ENCODE data around the gene PTBP3. TPM values are rescaled to one million over a fixed set of nuclear protein-coding genes. Genes with fewer than 3 reads are reported as not detected.

PTBP3 gene
- 94.0 TPM for total RNA-seq (ENCODE audit: unreplicated experiment)
- long read RNA-seq, full-length matches to known transcripts: 4 of 8 reads
- long read RNA-seq, partial matches to known transcripts: 0 of 8 reads
- long read RNA-seq, other reads (novel, unspliced or antisense): 4 of 8 reads

- Mint-ChIP-seq H3K36me3 (ENCODE audit: low read depth, unreplicated experiment) (peaks cover 5% of the 10 kb centered on the region), H3K27ac (ENCODE audit: unreplicated experiment) (peak within 1 kb of the TSS; percentile 97), H3K4me1 (ENCODE audit: unreplicated experiment) (peaks cover 27% of the 10 kb centered on the region), H3K4me3 (ENCODE audit: unreplicated experiment) (peak within 1 kb of the TSS; percentile 99), H3K27me3 (ENCODE audit: unreplicated experiment) (peaks cover 12% of the 10 kb centered on the region), H3K9me3 (ENCODE audit: unreplicated experiment) (no peaks in the 10 kb centered on the region)
- peak; percentile 78 for DNase-seq (ENCODE audit: low spot score)
- TF ChIP-seq CTCF (IDR thresholded peaks at IDR 0.05; ENCODE audit: unreplicated experiment): no peak
Measured at GRCh38 chr9:112332977-112333638, at the start of gene PTBP3. Gene PTBP3 (minus strand): TSS chr9:112333619. CDS start chr9:112297865, 35,754 bp downstream.

- H3K4me1 Mint-ChIP-seq (ENCODE audit: unreplicated experiment): peaks cover 23% of the 10 kb centered on the region
- H3K27me3 Mint-ChIP-seq (ENCODE audit: unreplicated experiment): peaks cover 2% of the 10 kb centered on the region
- DNase-seq (ENCODE audit: low spot score): no peak
- no peak for TF ChIP-seq CTCF (IDR thresholded peaks at IDR 0.05; ENCODE audit: unreplicated experiment)
- no peak overlapping the region for H3K27ac Mint-ChIP-seq (ENCODE audit: unreplicated experiment)
- no peak overlapping the region for H3K4me3 Mint-ChIP-seq (ENCODE audit: unreplicated experiment)
- H3K9me3 Mint-ChIP-seq (ENCODE audit: unreplicated experiment): no peaks in the 10 kb centered on the region
- peaks cover 4% of the 10 kb centered on the region for H3K36me3 Mint-ChIP-seq (ENCODE audit: low read depth, unreplicated experiment)
Measured at GRCh38 chr9:112382501-112383364, 49.3 kb upstream of the PTBP3 start.

GRCh38 chr9:112382066-112382465 lies 48.6 kb upstream of the PTBP3 start:
- no peak for DNase-seq (ENCODE audit: low spot score)
- Mint-ChIP-seq H3K4me1 (ENCODE audit: unreplicated experiment) (peaks cover 26% of the 10 kb centered on the region), H3K27ac (ENCODE audit: unreplicated experiment) (no peak overlapping the region), H3K9me3 (ENCODE audit: unreplicated experiment) (no peaks in the 10 kb centered on the region), H3K36me3 (ENCODE audit: low read depth, unreplicated experiment) (peaks cover 4% of the 10 kb centered on the region), H3K4me3 (ENCODE audit: unreplicated experiment) (no peak overlapping the region), H3K27me3 (ENCODE audit: unreplicated experiment) (peaks cover 2% of the 10 kb centered on the region)
- TF ChIP-seq CTCF (IDR thresholded peaks at IDR 0.05; ENCODE audit: unreplicated experiment): no peak

- Mint-ChIP-seq H3K27ac (ENCODE audit: unreplicated experiment) (peak overlapping the region; percentile 53), H3K4me1 (ENCODE audit: unreplicated experiment) (peaks cover 26% of the 10 kb centered on the region)
Measured at GRCh38 chr9:112380825-112381221, 47.4 kb upstream of the PTBP3 start.

More at GRCh38 chr9:112380825-112381221, 47.4 kb upstream of the PTBP3 start:
- DNase-seq (ENCODE audit: low spot score): no peak
- no peaks in the 10 kb centered on the region for H3K9me3 Mint-ChIP-seq (ENCODE audit: unreplicated experiment)
- peaks cover 4% of the 10 kb centered on the region for H3K36me3 Mint-ChIP-seq (ENCODE audit: low read depth, unreplicated experiment)
- TF ChIP-seq CTCF (IDR thresholded peaks at IDR 0.05; ENCODE audit: unreplicated experiment): no peak
- peaks cover 2% of the 10 kb centered on the region for H3K27me3 Mint-ChIP-seq (ENCODE audit: unreplicated experiment)
- H3K4me3 Mint-ChIP-seq (ENCODE audit: unreplicated experiment): peak overlapping the region; percentile 95

Measured in endothelial cell (in vitro differentiated cells).